GM12878 (cell line): Measurements from ENCODE around the gene TANC1. TPM values are rescaled to one million over a fixed set of nuclear protein-coding genes. Genes with fewer than 3 reads are reported as not detected.

Experiments
- ATAC-seq: fragments of 200-7000 bp; cut with Tn5 transposase; 3 replicates; pipeline ENCODE4 v1.9.1; 2020; ENCODE audit warnings: mild to moderate bottlenecking, moderate library complexity
- BruUV-seq: library from RNA; stranded (reverse); fragments of 400-500 nt; replicated peaks from 2 replicates; lab custom pipeline; 2021; lab: Mats Ljungman, UMichigan
- CTCF ChIA-PET: fragments of 300-600 bp; sonication (Branson Sonifier 250); formaldehyde crosslinking; extraction: SDS; loops from one replicate; lab custom pipeline; 2021; ENCODE audit warnings: inconsistent platforms; lab: Yijun Ruan, JAX
- POLR2A ChIA-PET: fragments of 350-600 bp; formaldehyde crosslinking; extraction: SDS; loops from one replicate; lab custom pipeline; 2021; ENCODE audit warnings: inconsistent platforms; lab: Charles Lee
- RAD21 ChIA-PET: fragments of 300-600 bp; sonication (Branson Sonifier 250); formaldehyde crosslinking; loops from one replicate; lab custom pipeline; 2023; ENCODE audit warnings: antibody characterized with exemption; ENCODE audit not compliant: unreplicated experiment; lab: Charles Lee
- SMC1A ChIA-PET: fragments of 300-600 bp; sonication (Branson Sonifier 250); formaldehyde crosslinking; loops from one replicate; lab custom pipeline; 2023; ENCODE audit not compliant: unreplicated experiment, uncharacterized antibody; lab: Charles Lee
- DNase-seq: peaks from one replicate; pipeline ENCODE4 v3.0.0-alpha.2; 2011; ENCODE audit warnings: low read depth, low spot score
- FAIRE-seq: peaks from 3 replicates; lab custom pipeline; 2011; peaks lifted over from hg19 to GRCh38; lab: Jason Lieb, UNC
- H2AFZ ChIP-seq: 2 replicates; pipeline ENCODE4 v1.6.0; 2011; ENCODE audit warnings: low read depth, low read length, control low read depth; ENCODE audit not compliant: control insufficient read depth
- H3K27ac ChIP-seq: 2 replicates; pipeline ENCODE4 v1.5.1; 2011; ENCODE audit warnings: control low read depth; ENCODE audit not compliant: control insufficient read depth, insufficient read depth
- H3K27me3 ChIP-seq, 2 experiments: replicated peaks in 1 of 2; 2 replicates each; pipeline versions ENCODE4 v1.6.0 to v1.6.1; 2011; ENCODE audit warnings: low read length in 1 of 2; ENCODE audit not compliant: control insufficient read depth in 2 of 2, insufficient read depth in 2 of 2
- H3K36me3 ChIP-seq, 2 experiments: 2 replicates each; pipeline ENCODE4 v1.5.1; 2011; ENCODE audit warnings: low read length in 1 of 2; ENCODE audit not compliant: control insufficient read depth in 2 of 2, insufficient read depth in 2 of 2
- H3K4me1 ChIP-seq: 2 replicates; pipeline ENCODE4 v1.6.1; 2011; ENCODE audit warnings: mild to moderate bottlenecking, low read length, moderate library complexity, mixed read lengths; ENCODE audit not compliant: control insufficient read depth, insufficient read depth
- H3K4me2 ChIP-seq: 2 replicates; pipeline ENCODE4 v1.6.0; 2011; ENCODE audit warnings: control low read depth; ENCODE audit not compliant: control insufficient read depth, insufficient read depth
- H3K4me3 ChIP-seq: fragments of 200-600 bp; sonication (generic); 2 replicates; pipeline ENCODE4 v1.5.1; 2016
- H3K79me2 ChIP-seq: 2 replicates; pipeline ENCODE4 v1.6.0; 2011; ENCODE audit warnings: low read length; ENCODE audit not compliant: control insufficient read depth, insufficient read depth
- H3K9ac ChIP-seq: 2 replicates; pipeline ENCODE4 v1.8.0; 2011; ENCODE audit warnings: low read length, control low read depth, mixed read lengths; ENCODE audit not compliant: control insufficient read depth, insufficient read depth
- H3K9me3 ChIP-seq: replicated peaks from 3 replicates; pipeline ENCODE4 v1.5.1; 2011; ENCODE audit warnings: mild to moderate bottlenecking, low read length; ENCODE audit not compliant: control insufficient read depth, insufficient read depth
- H4K20me1 ChIP-seq: 2 replicates; pipeline ENCODE4 v1.6.0; 2011; ENCODE audit not compliant: control insufficient read depth, insufficient read depth
- ETV6 ChIP-seq, 2 experiments: fragments of 450-650 bp in 1 of 2; IDR thresholded peaks in 1 of 2; conservative IDR thresholded peaks in 1 of 2; 2 replicates each; pipeline ENCODE4 v1.6.1; 2014; ENCODE audit warnings: antibody characterized with exemption in 1 of 2, borderline replicate concordance in 1 of 2, low read depth in 1 of 2, mild to moderate bottlenecking in 1 of 2, moderate library complexity in 1 of 2
- FOXK2 ChIP-seq: fragments of 450-650 bp; IDR thresholded peaks from 2 replicates; pipeline ENCODE4 v1.6.1; 2017; ENCODE audit warnings: mild to moderate bottlenecking, moderate library complexity
- FOXM1 ChIP-seq: IDR thresholded peaks from 2 replicates; pipeline ENCODE4 v1.6.1; 2012; ENCODE audit warnings: low read depth, mild to moderate bottlenecking, inconsistent platforms, low read length, moderate library complexity
- GATAD2B ChIP-seq: fragments of 450-650 bp; conservative IDR thresholded peaks from 2 replicates; pipeline ENCODE4 v1.6.1; 2017; ENCODE audit warnings: low read depth, mild to moderate bottlenecking, moderate library complexity
- NBN ChIP-seq: fragments of 450-650 bp; IDR thresholded peaks from 2 replicates; pipeline ENCODE4 v1.6.1; 2016
- PKNOX1 ChIP-seq: fragments of 450-650 bp; IDR thresholded peaks from 2 replicates; pipeline ENCODE4 v1.6.1; 2016; ENCODE audit warnings: mild to moderate bottlenecking
- RELA ChIP-seq: fragments of 450-650 bp; IDR thresholded peaks from 2 replicates; pipeline ENCODE4 v1.8.0; 2014; ENCODE audit warnings: borderline replicate concordance; ENCODE audit not compliant: partially characterized antibody
- SREBF2 ChIP-seq: IDR thresholded peaks from 2 replicates; pipeline ENCODE4 v1.6.1; 2012; ENCODE audit warnings: mild to moderate bottlenecking, low read length
- SUPT20H ChIP-seq: IDR thresholded peaks from 2 replicates; pipeline ENCODE4 v1.6.1; 2011; ENCODE audit warnings: low read depth, mild to moderate bottlenecking, low read length, moderate library complexity, borderline replicate concordance; ENCODE audit not compliant: control insufficient read depth
- ZNF217 ChIP-seq: fragments of 450-650 bp; IDR thresholded peaks from 2 replicates; pipeline ENCODE4 v1.6.1; 2017; ENCODE audit warnings: antibody characterized with exemption, mild to moderate bottlenecking
- WGBS: methylation state at CpG from one replicate; pipeline ENCODE4 v1.1.6; 2016; ENCODE audit warnings: low lambda C conversion rate; ENCODE audit not compliant: insufficient replicate concordance, insufficient coverage; ENCODE audit errors: missing lambda C conversion rate; 5-methylcytosine and 5-hydroxymethylcytosine counted together
- in situ Hi-C: fragments of 300-500 bp; cut with MboI; formaldehyde crosslinking; loops from 9 replicates; pipeline ENCODE4 v1.14.3; 2018; ENCODE audit warnings: mixed read lengths
- intact Hi-C: fragments of 100-400 bp; cut with micrococcal nuclease; formaldehyde crosslinking; loops from one replicate; pipeline ENCODE4 v1.14.2; 2022; ENCODE audit not compliant: unreplicated experiment
- polyA plus RNA-seq, 11 experiments: library from polyadenylated mRNA; depleted of rRNA in 4 of 11; unstranded in 6 of 11; stranded (reverse) in 5 of 11; fragments of >200 nt; fragmentation: Nextera tagmentation in 4 of 11; fragmentation: Illumina TruSeq in 1 of 11; extraction: Ambion mirVana in 4 of 11; extraction: Trizol in 1 of 11; gene quantifications; 1 replicate in 1 of 11; 2 replicates in 10 of 11; pipeline versions ENCODE4 v1.2.1 to v1.2.3, GENCODE V29; 2011 to 2016; ENCODE audit warnings: inconsistent platforms in 2 of 11, missing spikeins in 2 of 11, low read depth in 1 of 11
- total RNA-seq, 4 experiments: library from RNA; depleted of rRNA in 3 of 4; stranded (reverse); fragments of >200 nt in 3 of 4; fragmentation: Illumina TruSeq in 1 of 4; extraction: Trizol in 1 of 4; gene quantifications; 2 replicates each; pipeline versions ENCODE4 v1.2.1 to v1.2.3, GENCODE V29; 2013 to 2021
- TF ChIP-seq, protein P1 (sequence below): fragments of 450-650 bp; IDR thresholded peaks from 2 replicates; pipeline ENCODE4 v1.6.1; 2017; ENCODE audit warnings: antibody characterized with exemption, mild to moderate bottlenecking, moderate library complexity
- TF ChIP-seq, protein P2 (sequence below): IDR thresholded peaks from 2 replicates; pipeline ENCODE4 v1.6.1; 2012; ENCODE audit warnings: mild to moderate bottlenecking, low read depth, low read length

The TANC1 gene
- total and polyA plus RNA-seq, 10 of the 15 experiments (the other 5 are each of a cell fraction or from before 2014, with no cell fraction given), result 0.05 to 5.0 (median 0.34) TPM

GRCh38 chr2:158932131-158932645 lies 36.3 kb upstream of the TANC1 start:
- ChIA-PET POLR2A (no interaction called here), RAD21 (no interaction called here), SMC1A (no interaction called here), CTCF (no interaction called here)
- ATAC-seq, result no peak
- Histone ChIP-seq H3K27me3 (no peaks in the 10 kb centered on the region; a peak in 2 of 4 replicates), H3K36me3 (no peaks in the 10 kb centered on the region), H3K9me3 (no peaks in the 10 kb centered on the region; the same call in 2 of the 3 replicates), H3K4me3 (no peak overlapping the region), H3K4me1 (no peaks in the 10 kb centered on the region), H3K4me2 (no peak overlapping the region), H3K9ac (no peak overlapping the region), H3K27ac (no peak overlapping the region), H4K20me1 (no peaks in the 10 kb centered on the region), H3K79me2 (no peaks in the 10 kb centered on the region), H2AFZ (no peak overlapping the region)
- intact Hi-C loops, result no loop called here
- DNase-seq, result no peak
- no TSS peak for BruUV-seq
- in situ Hi-C loops, result no loop called here
- FAIRE-seq, result no peak
- WGBS, result 59% methylated on average over 4 of the region's 4 CpGs
- no peak for TF ChIP-seq RELA
- TF ChIP-seq PKNOX1, result no peak
- no peak for TF ChIP-seq SUPT20H
- TF ChIP-seq GATAD2B, result no peak
- TF ChIP-seq, protein P1, sequence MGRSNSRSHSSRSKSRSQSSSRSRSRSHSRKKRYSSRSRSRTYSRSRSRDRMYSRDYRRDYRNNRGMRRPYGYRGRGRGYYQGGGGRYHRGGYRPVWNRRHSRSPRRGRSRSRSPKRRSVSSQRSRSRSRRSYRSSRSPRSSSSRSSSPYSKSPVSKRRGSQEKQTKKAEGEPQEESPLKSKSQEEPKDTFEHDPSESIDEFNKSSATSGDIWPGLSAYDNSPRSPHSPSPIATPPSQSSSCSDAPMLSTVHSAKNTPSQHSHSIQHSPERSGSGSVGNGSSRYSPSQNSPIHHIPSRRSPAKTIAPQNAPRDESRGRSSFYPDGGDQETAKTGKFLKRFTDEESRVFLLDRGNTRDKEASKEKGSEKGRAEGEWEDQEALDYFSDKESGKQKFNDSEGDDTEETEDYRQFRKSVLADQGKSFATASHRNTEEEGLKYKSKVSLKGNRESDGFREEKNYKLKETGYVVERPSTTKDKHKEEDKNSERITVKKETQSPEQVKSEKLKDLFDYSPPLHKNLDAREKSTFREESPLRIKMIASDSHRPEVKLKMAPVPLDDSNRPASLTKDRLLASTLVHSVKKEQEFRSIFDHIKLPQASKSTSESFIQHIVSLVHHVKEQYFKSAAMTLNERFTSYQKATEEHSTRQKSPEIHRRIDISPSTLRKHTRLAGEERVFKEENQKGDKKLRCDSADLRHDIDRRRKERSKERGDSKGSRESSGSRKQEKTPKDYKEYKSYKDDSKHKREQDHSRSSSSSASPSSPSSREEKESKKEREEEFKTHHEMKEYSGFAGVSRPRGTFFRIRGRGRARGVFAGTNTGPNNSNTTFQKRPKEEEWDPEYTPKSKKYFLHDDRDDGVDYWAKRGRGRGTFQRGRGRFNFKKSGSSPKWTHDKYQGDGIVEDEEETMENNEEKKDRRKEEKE, result no peak
- TF ChIP-seq ZNF217, result no peak
- TF ChIP-seq, protein P2, sequence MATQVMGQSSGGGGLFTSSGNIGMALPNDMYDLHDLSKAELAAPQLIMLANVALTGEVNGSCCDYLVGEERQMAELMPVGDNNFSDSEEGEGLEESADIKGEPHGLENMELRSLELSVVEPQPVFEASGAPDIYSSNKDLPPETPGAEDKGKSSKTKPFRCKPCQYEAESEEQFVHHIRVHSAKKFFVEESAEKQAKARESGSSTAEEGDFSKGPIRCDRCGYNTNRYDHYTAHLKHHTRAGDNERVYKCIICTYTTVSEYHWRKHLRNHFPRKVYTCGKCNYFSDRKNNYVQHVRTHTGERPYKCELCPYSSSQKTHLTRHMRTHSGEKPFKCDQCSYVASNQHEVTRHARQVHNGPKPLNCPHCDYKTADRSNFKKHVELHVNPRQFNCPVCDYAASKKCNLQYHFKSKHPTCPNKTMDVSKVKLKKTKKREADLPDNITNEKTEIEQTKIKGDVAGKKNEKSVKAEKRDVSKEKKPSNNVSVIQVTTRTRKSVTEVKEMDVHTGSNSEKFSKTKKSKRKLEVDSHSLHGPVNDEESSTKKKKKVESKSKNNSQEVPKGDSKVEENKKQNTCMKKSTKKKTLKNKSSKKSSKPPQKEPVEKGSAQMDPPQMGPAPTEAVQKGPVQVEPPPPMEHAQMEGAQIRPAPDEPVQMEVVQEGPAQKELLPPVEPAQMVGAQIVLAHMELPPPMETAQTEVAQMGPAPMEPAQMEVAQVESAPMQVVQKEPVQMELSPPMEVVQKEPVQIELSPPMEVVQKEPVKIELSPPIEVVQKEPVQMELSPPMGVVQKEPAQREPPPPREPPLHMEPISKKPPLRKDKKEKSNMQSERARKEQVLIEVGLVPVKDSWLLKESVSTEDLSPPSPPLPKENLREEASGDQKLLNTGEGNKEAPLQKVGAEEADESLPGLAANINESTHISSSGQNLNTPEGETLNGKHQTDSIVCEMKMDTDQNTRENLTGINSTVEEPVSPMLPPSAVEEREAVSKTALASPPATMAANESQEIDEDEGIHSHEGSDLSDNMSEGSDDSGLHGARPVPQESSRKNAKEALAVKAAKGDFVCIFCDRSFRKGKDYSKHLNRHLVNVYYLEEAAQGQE, result no peak
- no peak for TF ChIP-seq FOXK2
- TF ChIP-seq ETV6 (conservative IDR thresholded peaks at IDR 0.05 in 1 of 2, IDR thresholded peaks at IDR 0.05 in 1 of 2; ENCODE audit: borderline replicate concordance in 1 of 2, low read depth in 1 of 2), result no peak
- no peak for TF ChIP-seq NBN
- no peak for TF ChIP-seq FOXM1
- no peak for TF ChIP-seq SREBF2
